Measurements from ENCODE around the gene ITGB5. TPM values are rescaled to one million over a fixed set of nuclear protein-coding genes. Genes with fewer than 3 reads are reported as not detected.

ITGB5 gene
- total RNA-seq, 1 experiment from 2014 or later: 77.8 TPM

DNA sequence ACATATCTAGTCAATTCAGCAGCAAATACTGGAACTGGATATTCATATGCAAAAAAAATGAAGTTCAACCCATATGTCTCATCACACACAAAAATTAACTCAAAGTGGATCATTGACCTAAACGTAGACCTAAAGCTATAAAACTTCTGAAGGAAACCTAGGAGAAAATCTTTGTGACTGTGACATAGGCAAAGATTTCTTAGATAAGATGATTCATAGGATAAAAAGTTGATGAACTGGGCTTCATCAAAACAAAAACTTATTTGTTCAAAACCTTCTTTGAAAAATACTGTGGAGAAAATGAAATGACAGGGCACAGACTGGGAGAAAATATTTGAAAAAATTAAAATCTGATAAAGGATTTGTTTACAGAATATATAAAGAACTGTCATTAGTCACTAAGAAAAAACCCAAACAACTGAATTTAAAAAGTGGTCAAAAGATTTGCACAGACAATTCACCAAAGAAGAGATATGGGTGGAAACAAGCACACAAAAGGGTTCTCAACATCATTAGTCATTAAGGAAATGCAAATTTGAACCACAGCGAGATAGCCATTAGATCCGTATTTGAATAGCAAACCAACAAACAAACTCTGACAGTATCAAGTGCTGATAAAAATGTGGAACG lies 62.8 kb downstream of the ITGB5 start:
- Histone ChIP-seq H3K9me2 (ENCODE audit: insufficient read depth) (no peaks in the 10 kb centered on the region), H3K9ac (ENCODE audit: low read length) (no peak overlapping the region), H3K79me2 (ENCODE audit: insufficient read depth, low read length) (no peaks in the 10 kb centered on the region), H4K20me1 (ENCODE audit: insufficient read depth) (no peaks in the 10 kb centered on the region), H3K9me3 (ENCODE audit: control insufficient read depth in 1 of 2, insufficient read depth in 1 of 2, low read depth in 1 of 2, low read length in 2 of 2) (no peaks in the 10 kb centered on the region), H3K27ac (ENCODE audit: low read depth, low read length) (no peak overlapping the region), H3K27me3 (ENCODE audit: insufficient read depth, low read length) (no peaks in the 10 kb centered on the region), H3K36me3 (ENCODE audit: control insufficient read depth in 1 of 2, insufficient read depth in 2 of 2, low read length in 2 of 2) (0 out of 4 replicates have a peak, but pooled peaks cover 0 to 3% of the 10 kb centered on the region in 2 experiments), H3K4me1 (ENCODE audit: control insufficient read depth in 1 of 2, insufficient read depth in 2 of 2, low read length in 2 of 2) (peaks cover 11 to 28% of the 10 kb centered on the region in 2 experiments; a peak in 3 of 4 replicates), H3K4me3 (replicated peaks in 1 of 2; ENCODE audit: low read depth in 1 of 2, low read length in 2 of 2) (no peak overlapping the region), H2AFZ (ENCODE audit: low read depth, low read length, poor library complexity, severe bottlenecking) (no peak overlapping the region), H3K4me2 (ENCODE audit: low read length) (no peak overlapping the region)
- BruUV-seq (replicated peaks): no TSS peak
- intact Hi-C loops (cut with micrococcal nuclease): no loop called here
- ChIA-PET CTCF (no interaction called here), POLR2A (no interaction called here), RAD21 (ENCODE audit: low non-redundant PET in 1 of 2, low total read pairs in 2 of 2, uncharacterized antibody in 2 of 2, unreplicated experiment in 2 of 2) (no interaction called here)
- DNase-seq (ENCODE audit: low read depth, low spot score) (no peak), ATAC-seq (0 out of 2 replicates have a peak, but pooled peaks have one; percentile 24)
- TF ChIP-seq, protein P1, sequence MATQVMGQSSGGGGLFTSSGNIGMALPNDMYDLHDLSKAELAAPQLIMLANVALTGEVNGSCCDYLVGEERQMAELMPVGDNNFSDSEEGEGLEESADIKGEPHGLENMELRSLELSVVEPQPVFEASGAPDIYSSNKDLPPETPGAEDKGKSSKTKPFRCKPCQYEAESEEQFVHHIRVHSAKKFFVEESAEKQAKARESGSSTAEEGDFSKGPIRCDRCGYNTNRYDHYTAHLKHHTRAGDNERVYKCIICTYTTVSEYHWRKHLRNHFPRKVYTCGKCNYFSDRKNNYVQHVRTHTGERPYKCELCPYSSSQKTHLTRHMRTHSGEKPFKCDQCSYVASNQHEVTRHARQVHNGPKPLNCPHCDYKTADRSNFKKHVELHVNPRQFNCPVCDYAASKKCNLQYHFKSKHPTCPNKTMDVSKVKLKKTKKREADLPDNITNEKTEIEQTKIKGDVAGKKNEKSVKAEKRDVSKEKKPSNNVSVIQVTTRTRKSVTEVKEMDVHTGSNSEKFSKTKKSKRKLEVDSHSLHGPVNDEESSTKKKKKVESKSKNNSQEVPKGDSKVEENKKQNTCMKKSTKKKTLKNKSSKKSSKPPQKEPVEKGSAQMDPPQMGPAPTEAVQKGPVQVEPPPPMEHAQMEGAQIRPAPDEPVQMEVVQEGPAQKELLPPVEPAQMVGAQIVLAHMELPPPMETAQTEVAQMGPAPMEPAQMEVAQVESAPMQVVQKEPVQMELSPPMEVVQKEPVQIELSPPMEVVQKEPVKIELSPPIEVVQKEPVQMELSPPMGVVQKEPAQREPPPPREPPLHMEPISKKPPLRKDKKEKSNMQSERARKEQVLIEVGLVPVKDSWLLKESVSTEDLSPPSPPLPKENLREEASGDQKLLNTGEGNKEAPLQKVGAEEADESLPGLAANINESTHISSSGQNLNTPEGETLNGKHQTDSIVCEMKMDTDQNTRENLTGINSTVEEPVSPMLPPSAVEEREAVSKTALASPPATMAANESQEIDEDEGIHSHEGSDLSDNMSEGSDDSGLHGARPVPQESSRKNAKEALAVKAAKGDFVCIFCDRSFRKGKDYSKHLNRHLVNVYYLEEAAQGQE (IDR thresholded peaks at IDR 0.05; ENCODE audit: low read depth): no peak
- no peak for TF ChIP-seq EGR1 (IDR thresholded peaks at IDR 0.05; ENCODE audit: low read depth)

DNA sequence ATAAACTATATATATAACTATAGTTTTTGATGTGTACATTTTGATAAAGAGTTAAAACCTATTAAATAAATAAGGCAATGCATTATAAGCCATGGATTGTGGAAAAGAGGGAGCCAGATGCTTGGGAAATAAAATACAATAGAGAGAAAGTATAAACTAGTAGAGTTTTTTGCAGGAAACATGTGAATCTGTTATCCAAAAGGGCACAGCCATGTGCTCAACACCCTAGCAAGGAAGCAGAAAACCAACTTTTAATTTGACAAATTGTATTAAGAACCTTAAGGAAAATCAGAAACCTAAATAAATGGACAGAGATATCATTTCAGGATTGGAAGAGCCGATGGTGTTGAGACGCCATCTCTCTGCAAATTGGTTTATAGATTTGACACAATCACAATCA lies 63.5 kb downstream of the ITGB5 start:
- H3K4me2 ChIP-seq (ENCODE audit: low read length): no peak overlapping the region
- no TSS peak for BruUV-seq (replicated peaks)
- RAD21 ChIA-PET (ENCODE audit: low non-redundant PET in 1 of 2, low total read pairs in 2 of 2, uncharacterized antibody in 2 of 2, unreplicated experiment in 2 of 2): no interaction called here
- CTCF ChIA-PET: no interaction called here
- intact Hi-C loops (cut with micrococcal nuclease): no loop called here
- DNase-seq (ENCODE audit: low read depth, low spot score) (no peak), ATAC-seq (no peak)
- no peaks in the 10 kb centered on the region for H3K9me2 ChIP-seq (ENCODE audit: insufficient read depth)
- POLR2A ChIA-PET: no interaction called here
- 0 out of 4 replicates have a peak, but pooled peaks cover 0 to 3% of the 10 kb centered on the region in 2 experiments for H3K36me3 ChIP-seq (ENCODE audit: control insufficient read depth in 1 of 2, insufficient read depth in 2 of 2, low read length in 2 of 2)
- H2AFZ ChIP-seq (ENCODE audit: low read depth, low read length, poor library complexity, severe bottlenecking): no peak overlapping the region
- H3K9me3 ChIP-seq (ENCODE audit: control insufficient read depth in 1 of 2, insufficient read depth in 1 of 2, low read depth in 1 of 2, low read length in 2 of 2): no peaks in the 10 kb centered on the region
- no peak overlapping the region for H3K27ac ChIP-seq (ENCODE audit: low read depth, low read length)
- TF ChIP-seq EZH2phosphoT487 (IDR thresholded peaks at IDR 0.05; ENCODE audit: borderline replicate concordance): no peak
- no peak for TF ChIP-seq JUND (IDR thresholded peaks at IDR 0.05)
- H3K9ac ChIP-seq (ENCODE audit: low read length): no peak overlapping the region
- no peaks in the 10 kb centered on the region for H3K79me2 ChIP-seq (ENCODE audit: insufficient read depth, low read length)
- H3K4me1 ChIP-seq (ENCODE audit: control insufficient read depth in 1 of 2, insufficient read depth in 2 of 2, low read length in 2 of 2): peaks cover 11 to 28% of the 10 kb centered on the region in 2 experiments; a peak in 3 of 4 replicates
- H3K4me3 ChIP-seq (replicated peaks in 1 of 2; ENCODE audit: low read depth in 1 of 2, low read length in 2 of 2): no peak overlapping the region
- no peaks in the 10 kb centered on the region for H3K27me3 ChIP-seq (ENCODE audit: insufficient read depth, low read length)
- no peaks in the 10 kb centered on the region for H4K20me1 ChIP-seq (ENCODE audit: insufficient read depth)
